Skin of body (tissue), 2 donors: ENCODE measurements around the gene ZBTB32. TPM values are rescaled to one million over a fixed set of nuclear protein-coding genes. Genes with fewer than 3 reads are reported as not detected.
A peak's percentile ranks its signal among the peaks of the same experiment; 100 is the strongest.

Experiments used
- DNase-seq: peaks from one replicate; lab custom pipeline; 2025; lab: John Stamatoyannopoulos, UW
- total RNA-seq: library from RNA; depleted of rRNA; stranded (reverse); fragments of >200 nt; gene quantifications from one replicate; pipeline ENCODE4 v1.2.3, GENCODE V29; 2014

Gene ZBTB32
- total RNA-seq, 1 donor from 2014 or later: not detected

DNA sequence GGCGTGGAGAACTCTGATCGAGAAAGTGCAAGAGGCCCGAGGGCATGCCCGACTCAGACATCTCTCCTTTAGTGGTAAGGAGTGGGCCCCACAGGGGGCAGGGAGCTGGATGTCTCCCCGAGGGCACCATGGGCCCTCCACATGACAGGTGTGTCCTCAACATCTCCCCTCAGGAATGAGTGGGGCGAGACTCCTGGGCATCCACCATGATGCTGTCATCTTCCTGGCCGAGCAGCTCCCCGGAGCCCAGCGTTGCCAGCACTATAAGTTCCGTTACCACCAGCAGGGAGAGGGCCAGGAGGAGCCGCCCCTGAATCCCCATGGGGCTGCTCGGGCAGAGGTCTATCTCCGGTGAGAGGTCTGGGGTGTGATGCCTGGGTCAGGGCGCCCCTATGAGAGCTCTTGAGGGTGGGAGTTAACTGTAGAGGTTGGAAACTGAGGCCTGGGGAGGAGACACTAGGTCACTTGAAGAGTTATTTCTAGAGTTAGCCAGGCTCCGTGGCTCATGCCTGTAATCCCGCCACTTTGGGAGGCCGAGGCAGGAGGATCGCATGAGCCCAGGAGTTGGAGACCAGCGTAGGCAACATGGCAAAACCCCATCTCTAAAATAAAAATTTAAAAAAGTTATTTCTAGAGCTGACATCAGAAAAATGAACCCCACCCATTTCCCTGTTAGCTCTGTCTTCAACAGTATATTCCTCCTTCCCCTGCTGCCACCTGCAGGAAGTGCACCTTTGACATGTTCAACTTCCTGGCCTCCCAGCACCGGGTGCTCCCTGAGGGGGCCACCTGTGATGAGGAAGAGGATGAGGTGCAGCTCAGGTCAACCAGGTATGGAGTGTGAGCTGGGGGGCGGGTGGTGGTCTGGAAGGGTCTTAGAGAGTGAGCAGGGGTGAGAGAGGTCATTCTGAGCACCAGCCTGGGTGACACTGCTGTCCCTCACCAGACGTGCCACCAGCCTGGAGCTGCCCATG lies 32.8 kb downstream of the ZBTB32 start:
- no peak for DNase-seq

DNA sequence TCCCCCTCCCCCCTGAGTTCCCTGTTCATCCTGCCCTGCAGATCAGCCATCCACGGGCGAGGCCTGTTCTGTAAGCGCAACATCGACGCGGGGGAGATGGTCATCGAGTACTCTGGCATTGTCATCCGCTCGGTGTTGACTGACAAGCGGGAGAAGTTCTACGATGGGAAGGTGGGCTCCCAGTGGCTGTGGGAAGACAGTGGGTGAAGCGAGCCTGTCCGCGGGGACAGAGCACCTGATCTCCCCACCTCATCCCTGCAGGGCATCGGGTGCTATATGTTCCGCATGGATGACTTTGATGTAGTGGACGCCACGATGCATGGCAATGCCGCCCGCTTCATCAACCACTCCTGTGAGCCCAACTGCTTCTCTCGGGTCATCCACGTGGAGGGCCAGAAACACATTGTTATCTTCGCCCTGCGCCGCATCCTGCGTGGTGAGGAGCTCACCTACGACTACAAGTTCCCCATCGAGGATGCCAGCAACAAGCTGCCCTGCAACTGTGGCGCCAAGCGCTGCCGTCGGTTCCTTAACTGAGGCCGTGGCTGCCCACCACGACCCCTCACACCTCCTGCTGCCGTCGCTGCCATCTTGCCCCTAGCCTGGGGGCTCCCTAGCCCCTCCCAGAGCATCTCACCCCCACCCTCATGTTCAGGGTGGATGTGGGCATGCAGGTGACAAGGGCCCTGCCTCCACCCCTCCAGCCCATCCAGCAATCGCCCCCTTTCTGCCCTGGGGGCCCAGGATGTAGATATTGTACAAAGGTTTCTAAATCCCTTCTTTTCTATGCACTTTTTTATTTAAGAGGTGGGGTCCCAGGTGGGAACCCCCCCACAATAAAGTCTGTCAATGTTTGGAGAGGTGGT lies 33.9 kb downstream of the ZBTB32 start:
- DNase-seq: no peak

DNA sequence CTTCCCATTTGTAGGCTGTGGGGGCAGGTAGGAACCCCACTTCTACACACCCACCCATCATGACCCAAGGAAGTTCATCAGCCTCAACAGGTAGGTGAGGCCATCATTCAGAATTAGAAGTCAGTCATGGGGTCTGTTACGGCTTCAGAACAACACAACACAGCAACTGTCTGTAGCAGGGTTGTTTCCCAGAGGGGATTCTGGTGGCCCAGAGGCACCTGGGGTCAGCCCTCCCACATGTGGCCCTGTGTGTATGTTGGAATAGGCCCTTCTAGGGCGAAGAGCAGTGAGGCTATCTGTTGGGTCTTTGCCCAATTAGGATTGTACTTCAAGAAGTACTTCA lies 34.5 kb downstream of the ZBTB32 start:
- DNase-seq: no peak

- no peak for DNase-seq
These were observed 35.1 kb downstream of the ZBTB32 start for GRCh38 chr19:35739275-35740107.

GRCh38 chr19:35740108-35740422 lies 35.7 kb downstream of the ZBTB32 start:
- no peak for DNase-seq

DNA sequence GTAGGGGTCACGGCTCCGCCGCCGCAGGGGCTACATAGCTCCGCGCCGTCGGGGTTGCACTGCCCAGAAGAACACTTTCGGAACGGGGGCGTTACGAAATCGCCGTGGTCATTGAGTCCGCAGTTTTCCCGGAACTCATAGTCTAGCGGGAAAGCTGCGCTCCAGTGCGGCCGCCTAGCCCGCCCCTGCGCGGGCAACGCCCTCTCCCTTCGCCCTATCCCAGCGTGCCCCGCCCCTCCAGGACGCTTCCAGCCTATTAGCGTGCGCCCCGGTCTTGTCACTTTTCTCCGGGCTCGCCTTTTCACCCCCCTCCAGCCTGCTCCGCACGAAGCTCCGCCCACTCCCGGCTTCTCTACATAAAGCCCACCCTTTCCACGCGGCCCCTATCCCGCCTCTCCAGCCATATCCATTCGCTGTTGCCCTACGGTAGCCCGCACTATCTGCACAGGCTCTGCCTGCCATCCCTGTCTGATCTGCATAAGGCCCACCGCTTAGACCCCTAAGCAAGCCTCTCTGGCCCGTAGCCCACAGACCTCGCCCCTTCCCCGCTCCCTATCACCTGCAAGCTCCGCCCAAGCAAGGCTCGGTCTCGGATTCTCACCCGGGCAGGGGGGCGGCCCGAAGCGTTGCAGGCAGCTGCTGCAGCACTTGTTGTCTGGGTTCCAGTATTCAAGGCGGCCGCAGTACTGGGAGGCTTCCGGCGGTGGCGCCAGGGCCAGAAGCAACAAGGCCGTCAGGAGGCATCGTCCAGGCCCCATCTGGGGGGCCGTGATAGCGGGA lies 36.3 kb downstream of the ZBTB32 start:
- DNase-seq: peak; percentile 95

- DNase-seq: no peak
These were observed 36.8 kb downstream of the ZBTB32 start for GRCh38 chr19:35741203-35741515.

DNA sequence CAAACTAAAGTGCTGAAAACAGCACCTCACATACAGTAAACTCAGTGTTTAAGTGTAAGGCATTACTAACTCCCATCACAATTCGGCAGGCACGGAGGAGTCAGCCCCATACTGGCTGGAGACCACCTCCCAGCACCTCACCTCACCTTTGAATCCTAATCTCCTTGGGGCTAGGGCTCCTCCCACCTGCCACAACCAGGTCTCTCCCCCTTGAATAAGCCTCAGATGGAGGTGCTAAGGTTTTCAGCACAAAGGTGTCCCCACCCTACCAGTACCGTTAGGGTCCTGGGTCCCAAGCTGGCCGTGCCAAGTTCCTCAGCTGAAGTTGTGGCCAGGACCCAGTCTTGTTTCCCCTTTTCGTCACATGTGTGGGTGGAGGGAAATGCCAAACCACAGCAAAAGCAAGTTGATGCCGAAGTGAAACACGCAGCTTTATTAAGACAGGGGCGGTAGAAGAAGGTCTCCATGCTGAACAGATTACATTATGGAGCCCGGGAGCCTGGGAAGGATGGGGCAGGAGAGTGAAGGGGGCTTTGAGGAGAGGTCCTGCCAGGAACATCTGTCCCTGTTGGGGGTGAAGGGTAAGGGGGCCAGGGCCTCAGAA lies 37.9 kb downstream of the ZBTB32 start, which contains the start of gene IGFLR1:
Gene IGFLR1 (minus strand): TSS at position 332 of the 604 bp plus-strand sequence. CDS start 1,272 bp downstream, outside the sequence.
- DNase-seq: no peak

GRCh38 chr19:35743640-35744429 lies 39.5 kb downstream of the ZBTB32 start:
- DNase-seq: no peak

DNA sequence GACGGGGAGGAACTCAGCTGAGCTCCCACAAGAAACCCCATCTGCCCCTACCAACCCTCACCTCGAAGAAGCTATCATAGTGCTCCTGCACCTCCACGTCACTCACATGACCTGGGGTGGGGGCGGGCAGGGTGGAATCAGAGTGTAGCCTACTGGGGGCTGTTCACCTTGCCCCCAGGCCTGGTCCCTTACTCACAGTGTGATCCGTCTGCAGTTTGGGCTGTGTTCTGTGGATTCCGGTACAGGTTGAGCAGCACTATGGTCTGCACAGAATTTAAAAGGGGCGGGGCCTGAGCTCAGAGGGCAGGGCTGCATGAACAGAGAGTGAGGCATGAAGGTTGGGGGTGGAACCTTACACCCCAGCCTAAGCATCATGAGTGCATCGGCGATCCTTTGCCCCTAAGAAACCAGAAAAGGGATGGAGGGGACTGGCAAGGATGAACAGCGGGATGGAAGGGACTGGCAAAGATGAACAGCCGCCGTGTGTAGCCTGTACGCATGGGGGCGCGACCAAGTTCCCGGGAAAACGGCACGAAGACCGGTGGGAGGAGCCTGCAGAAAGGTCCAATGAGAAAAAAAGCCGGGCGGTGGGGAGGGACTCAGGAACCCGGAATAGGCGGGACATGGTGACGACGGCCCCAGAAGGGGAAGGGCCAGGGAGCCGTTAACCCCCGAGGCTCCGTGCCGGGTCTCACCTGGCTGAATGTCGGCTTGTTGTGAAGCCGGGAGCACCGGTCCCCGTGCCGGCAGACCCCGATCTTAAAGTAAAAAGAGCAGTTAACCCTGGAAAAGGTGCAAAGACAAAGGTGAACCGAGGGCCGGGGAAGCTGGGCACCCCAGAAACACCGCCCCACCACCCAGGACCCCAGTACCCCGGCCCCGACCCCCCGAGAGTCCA lies 40.3 kb downstream of the ZBTB32 start:
- peak; percentile 96 for DNase-seq

- peak; percentile 99 for DNase-seq
These were observed 41.1 kb downstream of the ZBTB32 start, which contains the start of the genes PSENEN and U2AF1L4 for GRCh38 chr19:35745328-35746086. PSENEN (plus strand) TSS chr19:35745651; CDS start chr19:35745931, 280 bp downstream. U2AF1L4 (minus strand) TSS chr19:35745418; CDS start chr19:35745391, 27 bp downstream.

GRCh38 chr19:35746087-35746462 lies 41.7 kb downstream of the ZBTB32 start:
- DNase-seq: no peak

- DNase-seq: no peak
These were observed 42.2 kb downstream of the ZBTB32 start for GRCh38 chr19:35746531-35746930.

DNA sequence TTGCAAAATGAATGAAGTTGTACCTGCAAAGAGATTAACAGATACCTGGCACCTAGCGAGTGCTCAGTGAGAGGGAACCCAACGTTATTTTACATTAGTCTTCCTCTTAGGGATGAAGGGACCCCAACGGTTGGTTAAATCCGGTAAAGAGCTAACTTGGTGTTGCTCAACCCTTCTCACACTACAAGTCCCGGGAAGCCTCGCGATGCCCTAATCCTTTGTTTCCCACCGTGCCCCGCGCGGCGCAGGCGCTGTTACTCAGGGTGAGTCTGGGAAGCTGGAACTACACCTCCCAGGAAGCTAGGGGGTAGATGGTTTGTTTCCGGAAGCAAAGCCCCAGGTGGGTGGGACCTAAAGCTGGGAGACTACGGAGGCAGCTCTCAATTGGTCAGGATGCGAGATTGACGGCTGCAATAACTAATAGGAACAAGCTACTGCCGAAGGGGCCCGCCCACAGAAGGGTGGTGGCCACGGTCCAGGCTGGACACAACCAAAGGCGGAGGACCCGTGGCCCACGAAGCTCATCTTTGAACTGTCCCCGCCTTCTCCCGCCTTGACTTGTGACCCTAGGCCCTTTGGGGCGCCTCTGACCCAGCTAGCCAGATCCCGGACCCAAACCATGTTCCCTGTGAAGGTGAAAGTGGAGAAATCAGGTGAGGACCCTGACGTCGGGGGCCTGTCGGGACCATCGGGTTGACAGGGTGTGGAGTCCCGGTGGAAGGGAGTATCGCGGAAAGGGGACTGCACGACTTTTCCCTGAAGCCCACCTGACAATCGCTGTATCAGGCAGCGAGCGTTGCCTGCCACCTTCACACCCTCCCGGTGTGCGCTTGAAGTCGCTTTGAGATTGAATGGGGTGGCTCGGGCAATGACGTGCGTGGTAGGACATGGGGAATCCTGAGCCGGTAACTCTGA lies 44.0 kb downstream of the ZBTB32 start, which contains the start of gene LIN37:
Gene LIN37 (plus strand): TSS at position 471 of the 915 bp plus-strand sequence. CDS start 149 bp downstream, at position 620.
- peak; percentile 100 for DNase-seq

GRCh38 chr19:35750167-35750566 lies 45.8 kb downstream of the ZBTB32 start:
- DNase-seq: no peak
